ENCODE measurements around the gene GALK1. TPM values are rescaled to one million over a fixed set of nuclear protein-coding genes. Genes with fewer than 3 reads are reported as not detected.

Gene GALK1
- total RNA-seq, 4 donors from 2014 or later: 15.9 to 51.5 (median 28.5) TPM

GRCh38 chr17:75722076-75722475 is 42.9 kb downstream of the GALK1 start:
- DNase-seq (ENCODE audit: low spot score): no peak
- ATAC-seq (ENCODE audit: low FRiP score): no peak
- TF ChIP-seq CTCF (IDR thresholded peaks at IDR 0.05): no peak

GRCh38 chr17:75721463-75722011 is 43.5 kb downstream of the GALK1 start:
- TF ChIP-seq CTCF (IDR thresholded peaks at IDR 0.05): no peak
- DNase-seq (ENCODE audit: low spot score) (no peak), ATAC-seq (ENCODE audit: low FRiP score) (peak; percentile 10)

GRCh38 chr17:75720656-75721462 is 44.1 kb downstream of the GALK1 start, which contains the start of gene ITGB4:
Gene ITGB4, plus strand, starts transcription at chr17:75721459. Its CDS starts 3,245 bp downstream, at chr17:75724704.
- no peak for DNase-seq (ENCODE audit: low spot score)
- peak; percentile 67 for ATAC-seq (ENCODE audit: low FRiP score)

GRCh38 chr17:75719732-75720131 is 45.3 kb downstream of the GALK1 start:
- no peak for TF ChIP-seq CTCF (IDR thresholded peaks at IDR 0.05)
- DNase-seq (ENCODE audit: low spot score) (no peak), ATAC-seq (ENCODE audit: low FRiP score) (no peak)

More at GRCh38 chr17:75720656-75721462, 44.1 kb downstream of the GALK1 start, which contains the start of gene ITGB4:
- no peak for TF ChIP-seq CTCF (IDR thresholded peaks at IDR 0.05)

GRCh38 chr17:75712446-75712845 is 52.5 kb downstream of the GALK1 start:
- DNase-seq (ENCODE audit: low spot score) (no peak), ATAC-seq (ENCODE audit: low FRiP score) (no peak)
- no peak for TF ChIP-seq CTCF (IDR thresholded peaks at IDR 0.05)

Other genes with a start within 250 kb of the GALK1 start
- 10 to 100 TPM in 3 of 4 donors, 1 to 10 TPM in 1; 6.7 to 61.5 (median 23.9) TPM for gene CASKIN2, start 249.7 kb downstream of the GALK1 start, total RNA-seq
- gene TSEN54, start 248.7 kb downstream of the GALK1 start, total RNA-seq: 10 to 100 TPM in 3 of 4 donors, 1 to 10 TPM in 1; 9.4 to 33.3 (median 14.9) TPM
- 10 to 100 TPM in 1 of 4 donors, 1 to 10 TPM in 3; 5.4 to 10.4 (median 6.7) TPM for gene LLGL2, start 239.5 kb downstream of the GALK1 start, total RNA-seq
- 100 to 1,000 TPM in 1 of 4 donors, 10 to 100 TPM in 3; 58.4 to 187 (median 74.3) TPM for gene MYO15B, start 177.4 kb downstream of the GALK1 start, total RNA-seq
- gene SMIM5, start 131.8 kb downstream of the GALK1 start, total RNA-seq: 1 to 10 TPM in 2 of 4 donors, under 1 TPM in 2; 0.31 to 2.0 (median 1.0) TPM
- 10 to 100 TPM; 10.9 to 20.6 (median 13.3) TPM for gene RECQL5, start 98.0 kb downstream of the GALK1 start, total RNA-seq
- gene SAP30BP, start 97.9 kb downstream of the GALK1 start, total RNA-seq: 100 to 1,000 TPM in 1 of 4 donors, 10 to 100 TPM in 3; 52.9 to 105 (median 68.8) TPM
- 10 to 100 TPM; 10.7 to 27.0 (median 17.3) TPM for gene ITGB4, start 43.7 kb downstream of the GALK1 start, total RNA-seq
- gene UNK, start 19.6 kb upstream of the GALK1 start, total RNA-seq: 10 to 100 TPM; 19.4 to 38.9 (median 24.3) TPM
- 10 to 100 TPM in 2 of 4 donors, 1 to 10 TPM in 2; 3.2 to 27.1 (median 8.2) TPM for gene UNC13D, start 79.2 kb upstream of the GALK1 start, total RNA-seq
- gene WBP2, start 90.1 kb upstream of the GALK1 start, total RNA-seq: 10 to 100 TPM; 43.1 to 72.3 (median 50.2) TPM
- 10 to 100 TPM; 18.5 to 53.8 (median 29.6) TPM for gene TRIM47, start 113.4 kb upstream of the GALK1 start, total RNA-seq
- 10 to 100 TPM; 10.0 to 37.4 (median 16.2) TPM for gene TRIM65, start 131.8 kb upstream of the GALK1 start, total RNA-seq
- gene MRPL38, start 139.7 kb upstream of the GALK1 start, total RNA-seq: 10 to 100 TPM; 24.9 to 46.0 (median 35.6) TPM
- 1 to 10 TPM; 4.7 to 8.8 (median 7.0) TPM for gene FBF1, start 175.8 kb upstream of the GALK1 start, total RNA-seq
- gene ACOX1, start 214.0 kb upstream of the GALK1 start, total RNA-seq: 100 to 1,000 TPM in 3 of 4 donors, 10 to 100 TPM in 1; 63.7 to 176 (median 123) TPM
- 10 to 100 TPM; 17.5 to 28.6 (median 19.9) TPM for gene TEN1, start 214.0 kb upstream of the GALK1 start, total RNA-seq
- 1 to 10 TPM; 5.0 to 8.0 (median 5.8) TPM for gene CDK3, start 235.7 kb upstream of the GALK1 start, total RNA-seq